Measurements from ENCODE around the gene PCBD1. TPM values are rescaled to one million over a fixed set of nuclear protein-coding genes. Genes with fewer than 3 reads are reported as not detected.

The PCBD1 gene
- total RNA-seq, 4 donors from 2014 or later, result 15.9 to 37.3 (median 21.3) TPM

- 85 to 87% methylated on average over 2 of the region's 2 CpGs for WGBS, 2 donors
- no peak for TF ChIP-seq POLR2A (IDR thresholded peaks at IDR 0.05)
- no peak for TF ChIP-seq CTCF (IDR thresholded peaks at IDR 0.05)
- no peak for DNase-seq (ENCODE audit: low spot score in 2 of 2)
- no peak overlapping the region for H3K4me3 ChIP-seq (ENCODE audit: low read depth, poor library complexity, severe bottlenecking)
- intact Hi-C loops (cut with DNase I; ENCODE audit: low total_unique reads), result no loop called here
Observed at GRCh38 chr10:70843776-70844489, 44.4 kb downstream of the PCBD1 start.

GRCh38 chr10:70843333-70843732 is 45.0 kb downstream of the PCBD1 start:
- 59 to 61% methylated on average over 2 of the region's 2 CpGs for whole genome bisulfite sequencing, 2 donors
- no peak for TF ChIP-seq CTCF (IDR thresholded peaks at IDR 0.05)
- no peak for TF ChIP-seq POLR2A (IDR thresholded peaks at IDR 0.05)
- intact Hi-C loops (cut with DNase I; ENCODE audit: low total_unique reads), result no loop called here
- DNase-seq (ENCODE audit: low spot score in 2 of 2), result no peak
- no peak overlapping the region for H3K4me3 ChIP-seq (ENCODE audit: low read depth, poor library complexity, severe bottlenecking)

GRCh38 chr10:70840836-70841235 is 47.5 kb downstream of the PCBD1 start:
- H3K4me3 ChIP-seq (ENCODE audit: low read depth, poor library complexity, severe bottlenecking), result no peak overlapping the region
- TF ChIP-seq POLR2A (IDR thresholded peaks at IDR 0.05) (no peak), CTCF (IDR thresholded peaks at IDR 0.05) (no peak)
- intact Hi-C loops (cut with DNase I; ENCODE audit: low total_unique reads), result no loop called here
- WGBS, 2 donors, result 73 to 76% methylated on average over 2 of the region's 2 CpGs
- no peak for DNase-seq (ENCODE audit: low spot score in 2 of 2)

- WGBS, 2 donors, result 79 to 84% methylated on average over 4 of the region's 4 CpGs
- TF ChIP-seq CTCF (IDR thresholded peaks at IDR 0.05), result no peak
- no peak for TF ChIP-seq POLR2A (IDR thresholded peaks at IDR 0.05)
- no peak for DNase-seq (ENCODE audit: low spot score in 2 of 2)
- H3K4me3 ChIP-seq (ENCODE audit: low read depth, poor library complexity, severe bottlenecking), result no peak overlapping the region
- intact Hi-C loops (cut with DNase I; ENCODE audit: low total_unique reads), result no loop called here
Observed at GRCh38 chr10:70838270-70838805, 50.0 kb downstream of the PCBD1 start.

GRCh38 chr10:70837660-70838059 is 50.7 kb downstream of the PCBD1 start:
- TF ChIP-seq POLR2A (IDR thresholded peaks at IDR 0.05) (no peak), CTCF (IDR thresholded peaks at IDR 0.05) (no peak)
- 91 to 92% methylated on average over 3 of the region's 3 CpGs for WGBS, 2 donors
- intact Hi-C loops (cut with DNase I; ENCODE audit: low total_unique reads), result no loop called here

More at GRCh38 chr10:70837660-70838059, 50.7 kb downstream of the PCBD1 start:
- H3K4me3 ChIP-seq (ENCODE audit: low read depth, poor library complexity, severe bottlenecking), result no peak overlapping the region
- DNase-seq (ENCODE audit: low spot score in 2 of 2), result no peak

All from lower leg skin (tissue), 4 donors.